Stromal cell of bone marrow (primary cell): Measurements from ENCODE around the gene MYO1C.

ENCODE experiments used
- DNase-seq: peaks from one replicate; pipeline ENCODE4 v3.0.0-alpha.2; 2012; ENCODE audit warnings: low read depth

Gene MYO1C

GRCh38 chr17:1506649-1507267 is 14.3 kb upstream of the MYO1C start:
- no peak for DNase-seq

GRCh38 chr17:1505586-1505985 is 13.1 kb upstream of the MYO1C start:
- DNase-seq: no peak

- no peak for DNase-seq
Measured at GRCh38 chr17:1504866-1505265, 12.4 kb upstream of the MYO1C start.

- no peak for DNase-seq
Measured at GRCh38 chr17:1503699-1504098, 11.2 kb upstream of the MYO1C start.

GRCh38 chr17:1498869-1499268 is 6.4 kb upstream of the MYO1C start:
- peak; percentile 71 for DNase-seq

GRCh38 chr17:1498233-1498632 is 5.7 kb upstream of the MYO1C start:
- DNase-seq: no peak

GRCh38 chr17:1497831-1498230 is 5.3 kb upstream of the MYO1C start:
- no peak for DNase-seq

GRCh38 chr17:1496869-1497268 is 4.4 kb upstream of the MYO1C start:
- DNase-seq: no peak

GRCh38 chr17:1495265-1495989 is 2.9 kb upstream of the MYO1C start:
- no peak for DNase-seq

GRCh38 chr17:1494736-1495253 is 2.3 kb upstream of the MYO1C start:
- no peak for DNase-seq

- no peak for DNase-seq
Measured at GRCh38 chr17:1494203-1494602, 1.7 kb upstream of the MYO1C start.

GRCh38 chr17:1493291-1493980 is 950 bp upstream of the MYO1C start:
- DNase-seq: no peak

GRCh38 chr17:1491443-1492248 is 840 bp downstream of the MYO1C start:
- peak; percentile 28 for DNase-seq

- no peak for DNase-seq
Measured at GRCh38 chr17:1490643-1491442, 1.6 kb downstream of the MYO1C start.

- DNase-seq: no peak
Measured at GRCh38 chr17:1488826-1489270, 3.6 kb downstream of the MYO1C start.

GRCh38 chr17:1487939-1488825 is 4.3 kb downstream of the MYO1C start:
- DNase-seq: peak; percentile 66

GRCh38 chr17:1486802-1487695 is 5.4 kb downstream of the MYO1C start:
- DNase-seq: peak; percentile 40

GRCh38 chr17:1485423-1486376 is 6.8 kb downstream of the MYO1C start:
- peak; percentile 43 for DNase-seq
